A549 (cell line): ENCODE measurements around the gene CHMP4A. TPM values are rescaled to one million over a fixed set of nuclear protein-coding genes. Genes with fewer than 3 reads are reported as not detected.

Source experiments
- ATAC-seq, 2 experiments: fragments of 200-7000 bp in 1 of 2; fragments of >200 bp in 1 of 2; cut with Nextera tagmentation in 1 of 2; cut with Tn5 transposase in 1 of 2; 3 replicates each; pipeline versions ENCODE4 v1.8.0 to v1.9.1; 2018 to 2020; ENCODE audit warnings: mild to moderate bottlenecking in 1 of 2, moderate library complexity in 1 of 2
- CTCF ChIA-PET: fragments of 300-600 bp; sonication (Branson Sonifier 250); formaldehyde crosslinking; extraction: SDS; loops from one replicate; lab custom pipeline; 2021; ENCODE audit warnings: antibody characterized with exemption, inconsistent platforms; lab: Yijun Ruan, JAX
- POLR2A ChIA-PET: fragments of 350-600 bp; formaldehyde crosslinking; extraction: SDS; loops from one replicate; lab custom pipeline; 2021; ENCODE audit warnings: antibody characterized with exemption, inconsistent platforms; lab: Yijun Ruan, JAX
- DNase-seq, 2 experiments: peaks; one replicate each; pipeline versions ENCODE4 v3.0.0 to v3.0.0-alpha.2; 2011 to 2016; ENCODE audit warnings: low read depth in 1 of 2, low spot score in 1 of 2
- FAIRE-seq: peaks from 2 replicates; lab custom pipeline; 2011; peaks lifted over from hg19 to GRCh38; lab: Jason Lieb, UNC
- H3K27ac ChIP-seq, 2 experiments: fragments of >200 bp; sonication (Bioruptor Twin); formaldehyde crosslinking; 3 replicates each; pipeline ENCODE4 v1.5.1; 2016 to 2017
- H3K4me1 ChIP-seq: fragments of >200 bp; sonication (Bioruptor Twin); formaldehyde crosslinking; 3 replicates; pipeline ENCODE4 v1.6.1; 2016
- H3K4me2 ChIP-seq: fragments of >200 bp; sonication (Bioruptor Twin); formaldehyde crosslinking; 3 replicates; pipeline ENCODE4 v1.6.1; 2016
- H3K4me3 ChIP-seq: fragments of >200 bp; sonication (Bioruptor Twin); formaldehyde crosslinking; 3 replicates; pipeline ENCODE4 v1.5.1; 2016
- H3K9me3 ChIP-seq: fragments of >200 bp; sonication (Bioruptor Twin); formaldehyde crosslinking; 3 replicates; pipeline ENCODE4 v1.6.1; 2016
- BHLHE40 ChIP-seq: IDR thresholded peaks from 2 replicates; pipeline ENCODE4 v1.6.1; 2012; ENCODE audit warnings: low read depth, low read length, inconsistent platforms
- CBX8 ChIP-seq: fragments of 200-600 bp; sonication (generic); IDR thresholded peaks from 2 replicates; pipeline ENCODE4 v1.6.1; 2016
- CHD4 ChIP-seq: fragments of 200-600 bp; sonication (generic); IDR thresholded peaks from 2 replicates; pipeline ENCODE4 v1.6.1; 2016; ENCODE audit warnings: antibody characterized with exemption, mild to moderate bottlenecking, borderline replicate concordance
- FOSB ChIP-seq: fragments of 250-450 bp; sonication (Bioruptor Pico); IDR thresholded peaks from 2 replicates; pipeline ENCODE4 v1.5.0; 2020; ENCODE audit warnings: mild to moderate bottlenecking, moderate library complexity
- FOXS1 ChIP-seq: fragments of 250-450 bp; sonication (Bioruptor Pico); IDR thresholded peaks from 2 replicates; pipeline ENCODE4 v1.5.0; 2020; ENCODE audit warnings: mild to moderate bottlenecking, moderate library complexity
- GATA3 ChIP-seq: IDR thresholded peaks from 2 replicates; pipeline ENCODE4 v1.6.1; 2012; ENCODE audit warnings: borderline replicate concordance
- HDAC2 ChIP-seq: fragments of 200-600 bp; sonication (generic); IDR thresholded peaks from 2 replicates; pipeline ENCODE4 v1.6.1; 2016
- HEYL ChIP-seq: fragments of 250-450 bp; sonication (Bioruptor Pico); IDR thresholded peaks from 2 replicates; pipeline ENCODE4 v1.8.0; 2021; ENCODE audit warnings: mild to moderate bottlenecking, moderate library complexity
- JUNB ChIP-seq: fragments of >200 bp; sonication (Bioruptor Twin); formaldehyde crosslinking; IDR thresholded peaks from 2 replicates; pipeline ENCODE4 v1.6.1; 2016
- KDM1A ChIP-seq: fragments of 200-600 bp; sonication (generic); IDR thresholded peaks from 2 replicates; pipeline ENCODE4 v1.6.1; 2016; ENCODE audit warnings: low read depth, mild to moderate bottlenecking
- NFE2L2 ChIP-seq: fragments of 150-350 bp; conservative IDR thresholded peaks from 2 replicates; pipeline ENCODE4 v1.6.1; 2014; ENCODE audit warnings: low read length
- NPAS2 ChIP-seq: fragments of 250-450 bp; sonication (Bioruptor Pico); IDR thresholded peaks from 2 replicates; pipeline ENCODE4 v1.8.0; 2022; ENCODE audit warnings: mild to moderate bottlenecking, moderate library complexity, borderline replicate concordance
- NR3C1 ChIP-seq: fragments of >200 bp; sonication (Bioruptor Twin); formaldehyde crosslinking; IDR thresholded peaks from 3 replicates; pipeline ENCODE4 v1.6.1; 2017
- POLR2A ChIP-seq: IDR thresholded peaks from 2 replicates; pipeline ENCODE4 v1.6.1; 2012; ENCODE audit warnings: mild to moderate bottlenecking, low read length
- RARB ChIP-seq: fragments of 250-450 bp; sonication (Bioruptor Pico); IDR thresholded peaks from 2 replicates; pipeline ENCODE4 v1.8.0; 2021; ENCODE audit warnings: mild to moderate bottlenecking, moderate library complexity
- RFX5 ChIP-seq: fragments of 450-650 bp; IDR thresholded peaks from 2 replicates; pipeline ENCODE4 v1.7.1; 2014; ENCODE audit warnings: antibody characterized with exemption, mild to moderate bottlenecking, moderate library complexity
- RNF2 ChIP-seq: fragments of 200-600 bp; sonication (generic); IDR thresholded peaks from 2 replicates; pipeline ENCODE4 v1.6.1; 2016; ENCODE audit warnings: low read depth, mild to moderate bottlenecking, antibody characterized with exemption, moderate library complexity, borderline replicate concordance
- SMC3 ChIP-seq: fragments of >200 bp; sonication (Bioruptor Twin); formaldehyde crosslinking; IDR thresholded peaks from 3 replicates; pipeline ENCODE4 v1.6.1; 2018; ENCODE audit warnings: inconsistent platforms
- TFCP2L1 ChIP-seq: fragments of 250-450 bp; sonication (Bioruptor Pico); IDR thresholded peaks from 2 replicates; pipeline ENCODE4 v1.5.0; 2021; ENCODE audit warnings: mild to moderate bottlenecking
- WGBS: methylation state at CpG from one replicate; pipeline ENCODE4 v1.1.6; 2017; ENCODE audit errors: missing lambda C conversion rate; 5-methylcytosine and 5-hydroxymethylcytosine counted together
- polyA plus RNA-seq, 4 experiments: library from polyadenylated mRNA; depleted of rRNA in 3 of 4; stranded (reverse); fragments of >200 nt; fragmentation: RNase III in 1 of 4; extraction: RNeasy Plus Mini Kit Qiagen cat#74134 plus additional on column Dnase treatment in 1 of 4; gene quantifications; 2 replicates in 3 of 4; 3 replicates in 1 of 4; pipeline ENCODE4 v1.2.3, GENCODE V29; 2011 to 2017
- TF ChIP-seq, protein P1 (sequence below): IDR thresholded peaks from 2 replicates; pipeline ENCODE4 v1.6.1; 2012
- TF ChIP-seq, protein P2 (sequence below): fragments of >200 bp; sonication (Bioruptor Twin); formaldehyde crosslinking; IDR thresholded peaks from 3 replicates; pipeline ENCODE4 v1.5.1; 2016

Gene CHMP4A
- polyA plus RNA-seq, 2 of the 4 experiments (the other 2 are of a cell fraction) = 102 to 112 TPM

DNA sequence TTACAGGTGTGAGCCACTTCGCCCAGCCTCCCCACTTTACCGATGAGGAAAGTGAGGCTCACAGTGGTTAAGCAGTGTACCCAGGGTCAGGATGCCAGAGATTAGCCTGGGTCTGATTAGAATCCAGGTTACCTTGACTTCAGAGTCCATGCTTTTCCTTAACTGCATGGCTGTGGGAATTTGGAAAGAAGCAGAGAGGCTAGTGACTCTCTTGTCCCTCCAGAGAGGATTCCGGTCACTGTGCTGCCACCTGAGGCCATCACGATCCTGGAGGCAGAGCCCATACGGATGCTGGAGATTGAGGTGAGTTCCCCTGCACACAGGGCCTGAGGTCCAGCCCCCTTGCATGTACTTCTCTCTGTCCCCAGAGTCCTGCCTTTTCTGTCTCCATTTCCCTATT, 36.7 kb downstream of the CHMP4A start:
- Histone ChIP-seq H3K4me1 (no peaks in the 10 kb centered on the region), H3K9me3 (no peaks in the 10 kb centered on the region), H3K4me2 (no peak overlapping the region), H3K4me3 (no peak overlapping the region), H3K27ac (no peak overlapping the region)
- CTCF ChIA-PET = interaction anchor here (1.0 to 2.1 kb wide), 3 partner anchors 15 to 132 kb away, joined by 3 to 11 read pairs (median 4); partner anchors contain the start of gene IRF9
- TF ChIP-seq RARB (no peak), FOXS1 (CRISPR knock-in tag) (no peak), BHLHE40 (no peak), RNF2 (no peak), GATA3 (no peak), HDAC2 (no peak), POLR2A (no peak)
- TF ChIP-seq, protein P1, sequence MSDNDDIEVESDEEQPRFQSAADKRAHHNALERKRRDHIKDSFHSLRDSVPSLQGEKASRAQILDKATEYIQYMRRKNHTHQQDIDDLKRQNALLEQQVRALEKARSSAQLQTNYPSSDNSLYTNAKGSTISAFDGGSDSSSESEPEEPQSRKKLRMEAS = no peak
- FAIRE-seq (no peak), DNase-seq (no peak), ATAC-seq (no peak; a peak in 1 of 6 replicates)
- POLR2A ChIA-PET = interaction anchor here (1.1 to 2.3 kb wide), 2 partner anchors 13 to 19 kb away, joined by 5 to 7 read pairs; partner anchors contain the start of genes IPO4 and TM9SF1
- WGBS = 87% methylated on average over 5 of the region's 5 CpGs

DNA sequence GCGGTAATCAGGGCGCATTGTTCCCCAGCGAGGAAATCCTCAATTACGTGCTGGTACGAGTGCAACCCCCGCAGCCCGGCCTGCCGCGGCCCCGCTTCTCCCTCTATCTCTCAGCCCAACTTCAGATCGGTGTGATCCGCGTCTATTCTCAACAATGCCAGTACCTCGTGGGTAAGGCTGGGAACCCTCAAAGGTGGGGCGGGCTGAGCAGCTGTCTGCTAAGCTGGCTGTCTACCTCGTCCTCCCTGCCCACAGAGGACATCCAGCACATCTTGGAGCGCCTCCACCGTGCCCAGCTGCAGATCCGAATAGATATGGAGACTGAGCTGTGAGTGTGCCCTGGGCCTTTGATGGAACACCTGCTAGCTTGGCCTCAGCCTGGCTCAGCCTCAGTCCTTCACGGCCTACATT, 40.4 kb downstream of the CHMP4A start:
- POLR2A ChIA-PET = interaction anchor here (1.6 kb wide), 1 partner anchor 12 kb away, joined by 4 read pairs; the partner anchor contains the start of gene IRF9
- no peak overlapping the region for H3K27ac ChIP-seq
- DNase-seq (no peak), ATAC-seq (peak in 1 of 2 experiments; percentile 19; a peak in 2 of 6 replicates), FAIRE-seq (no peak)
- H3K4me3 ChIP-seq = no peak overlapping the region
- 89% methylated on average over 20 of the region's 20 CpGs for WGBS
- H3K9me3 ChIP-seq = no peaks in the 10 kb centered on the region
- no peaks in the 10 kb centered on the region for H3K4me1 ChIP-seq
- CTCF ChIA-PET = interaction anchor here (0.7 to 2.2 kb wide), 5 partner anchors 9 to 43 kb away, joined by 3 to 10 read pairs (median 3); partner anchors contain the start of gene IRF9
- no peak overlapping the region for H3K4me2 ChIP-seq
- TF ChIP-seq CBX8 (no peak), NFE2L2 (no peak)

DNA sequence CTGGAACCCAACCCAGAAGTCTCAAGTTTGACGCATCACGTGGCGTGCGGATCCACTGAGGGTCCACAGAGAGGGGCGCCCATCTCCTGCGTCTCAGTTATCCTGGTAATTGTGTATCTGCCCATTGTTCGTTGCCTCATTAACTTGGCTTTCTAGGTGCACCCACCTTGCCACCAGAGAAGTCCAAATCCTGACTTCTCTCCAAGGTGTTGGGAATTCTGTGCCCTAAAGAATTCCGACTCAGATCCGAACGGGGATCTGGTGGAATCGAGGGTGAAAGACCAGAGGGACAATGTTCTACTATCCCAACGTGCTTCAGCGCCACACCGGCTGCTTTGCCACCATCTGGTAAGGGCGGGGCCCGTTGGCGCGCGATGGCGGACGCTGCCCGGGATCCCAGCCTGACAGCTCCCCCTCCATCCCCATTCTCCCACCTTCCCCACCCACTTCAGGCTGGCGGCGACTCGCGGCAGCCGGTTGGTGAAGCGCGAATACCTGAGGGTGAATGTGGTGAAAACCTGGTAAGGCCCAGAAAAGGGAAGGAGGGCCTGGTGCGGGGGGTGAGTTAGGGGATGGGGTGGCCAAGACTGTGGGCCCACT, 40.9 kb downstream of the CHMP4A start:
- FAIRE-seq (no peak), ATAC-seq (no peak; a peak in 1 of 6 replicates), DNase-seq (no peak)
- CTCF ChIA-PET = interaction anchor here (1.0 to 3.6 kb wide), 4 partner anchors 8 to 13 kb away, joined by 3 to 14 read pairs (median 8); partner anchors contain the start of gene IRF9
- Histone ChIP-seq H3K4me1 (no peaks in the 10 kb centered on the region), H3K27ac (no peak overlapping the region), H3K4me2 (no peak overlapping the region), H3K4me3 (no peak overlapping the region), H3K9me3 (no peaks in the 10 kb centered on the region)
- no peak for TF ChIP-seq JUNB
- TF ChIP-seq, protein P2, sequence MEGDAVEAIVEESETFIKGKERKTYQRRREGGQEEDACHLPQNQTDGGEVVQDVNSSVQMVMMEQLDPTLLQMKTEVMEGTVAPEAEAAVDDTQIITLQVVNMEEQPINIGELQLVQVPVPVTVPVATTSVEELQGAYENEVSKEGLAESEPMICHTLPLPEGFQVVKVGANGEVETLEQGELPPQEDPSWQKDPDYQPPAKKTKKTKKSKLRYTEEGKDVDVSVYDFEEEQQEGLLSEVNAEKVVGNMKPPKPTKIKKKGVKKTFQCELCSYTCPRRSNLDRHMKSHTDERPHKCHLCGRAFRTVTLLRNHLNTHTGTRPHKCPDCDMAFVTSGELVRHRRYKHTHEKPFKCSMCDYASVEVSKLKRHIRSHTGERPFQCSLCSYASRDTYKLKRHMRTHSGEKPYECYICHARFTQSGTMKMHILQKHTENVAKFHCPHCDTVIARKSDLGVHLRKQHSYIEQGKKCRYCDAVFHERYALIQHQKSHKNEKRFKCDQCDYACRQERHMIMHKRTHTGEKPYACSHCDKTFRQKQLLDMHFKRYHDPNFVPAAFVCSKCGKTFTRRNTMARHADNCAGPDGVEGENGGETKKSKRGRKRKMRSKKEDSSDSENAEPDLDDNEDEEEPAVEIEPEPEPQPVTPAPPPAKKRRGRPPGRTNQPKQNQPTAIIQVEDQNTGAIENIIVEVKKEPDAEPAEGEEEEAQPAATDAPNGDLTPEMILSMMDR = no peak
- no peak for TF ChIP-seq CHD4
- TF ChIP-seq KDM1A = no peak
- no peak for TF ChIP-seq SMC3
- TF ChIP-seq NR3C1 = no peak
- no peak for TF ChIP-seq GATA3
- TF ChIP-seq HDAC2 = no peak
- TF ChIP-seq RFX5 = no peak
- TF ChIP-seq HEYL (CRISPR knock-in tag) = no peak
- no peak for TF ChIP-seq TFCP2L1 (CRISPR knock-in tag)
- no peak for TF ChIP-seq FOSB
- no peak for TF ChIP-seq NPAS2 (CRISPR knock-in tag)
- POLR2A ChIA-PET = interaction anchor here (1.6 kb wide), 1 partner anchor 11 kb away, joined by 4 read pairs; the partner anchor contains the start of gene IRF9
- WGBS = 93% methylated on average over 30 of the region's 30 CpGs
